AG09309 (cell line): Measurements from ENCODE around the gene YBEY.

Experiments
- DNase-seq: peaks from one replicate; pipeline ENCODE4 v3.0.0-alpha.2; 2010; ENCODE audit warnings: low read depth
- H3K4me3 ChIP-seq: 2 replicates; pipeline ENCODE4 v1.5.1; 2011; ENCODE audit warnings: mild to moderate bottlenecking, low read depth, low read length, moderate library complexity; ENCODE audit not compliant: control insufficient read depth
- TF ChIP-seq, protein P1 (sequence below): IDR thresholded peaks from 2 replicates; pipeline ENCODE4 v1.5.1; 2011; ENCODE audit warnings: mild to moderate bottlenecking, low read depth, low read length, inconsistent platforms; ENCODE audit not compliant: insufficient read depth, control insufficient read depth; ENCODE audit errors: missing control alignments

YBEY gene

DNA sequence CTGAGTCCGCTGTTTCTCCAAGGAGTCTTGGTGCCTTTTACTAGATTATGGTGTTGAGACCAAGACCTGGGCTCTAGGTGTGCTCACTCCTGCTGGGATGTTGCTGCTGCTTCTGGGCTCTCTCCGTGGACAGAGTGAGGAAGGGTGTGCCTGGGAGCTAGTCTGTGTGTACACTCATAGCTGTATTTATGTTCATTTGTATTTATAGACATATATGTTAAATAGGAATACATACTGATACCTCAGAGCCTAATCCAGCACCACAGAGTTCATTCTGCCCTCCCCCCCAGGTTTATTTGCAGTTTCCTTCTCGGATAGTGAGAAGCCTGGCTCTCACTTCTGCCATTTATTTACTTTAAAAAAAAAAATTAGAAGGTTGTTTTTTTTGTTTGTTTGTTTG lies 50.5 kb downstream of the YBEY start:
- TF ChIP-seq, protein P1, sequence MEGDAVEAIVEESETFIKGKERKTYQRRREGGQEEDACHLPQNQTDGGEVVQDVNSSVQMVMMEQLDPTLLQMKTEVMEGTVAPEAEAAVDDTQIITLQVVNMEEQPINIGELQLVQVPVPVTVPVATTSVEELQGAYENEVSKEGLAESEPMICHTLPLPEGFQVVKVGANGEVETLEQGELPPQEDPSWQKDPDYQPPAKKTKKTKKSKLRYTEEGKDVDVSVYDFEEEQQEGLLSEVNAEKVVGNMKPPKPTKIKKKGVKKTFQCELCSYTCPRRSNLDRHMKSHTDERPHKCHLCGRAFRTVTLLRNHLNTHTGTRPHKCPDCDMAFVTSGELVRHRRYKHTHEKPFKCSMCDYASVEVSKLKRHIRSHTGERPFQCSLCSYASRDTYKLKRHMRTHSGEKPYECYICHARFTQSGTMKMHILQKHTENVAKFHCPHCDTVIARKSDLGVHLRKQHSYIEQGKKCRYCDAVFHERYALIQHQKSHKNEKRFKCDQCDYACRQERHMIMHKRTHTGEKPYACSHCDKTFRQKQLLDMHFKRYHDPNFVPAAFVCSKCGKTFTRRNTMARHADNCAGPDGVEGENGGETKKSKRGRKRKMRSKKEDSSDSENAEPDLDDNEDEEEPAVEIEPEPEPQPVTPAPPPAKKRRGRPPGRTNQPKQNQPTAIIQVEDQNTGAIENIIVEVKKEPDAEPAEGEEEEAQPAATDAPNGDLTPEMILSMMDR, result no peak

DNA sequence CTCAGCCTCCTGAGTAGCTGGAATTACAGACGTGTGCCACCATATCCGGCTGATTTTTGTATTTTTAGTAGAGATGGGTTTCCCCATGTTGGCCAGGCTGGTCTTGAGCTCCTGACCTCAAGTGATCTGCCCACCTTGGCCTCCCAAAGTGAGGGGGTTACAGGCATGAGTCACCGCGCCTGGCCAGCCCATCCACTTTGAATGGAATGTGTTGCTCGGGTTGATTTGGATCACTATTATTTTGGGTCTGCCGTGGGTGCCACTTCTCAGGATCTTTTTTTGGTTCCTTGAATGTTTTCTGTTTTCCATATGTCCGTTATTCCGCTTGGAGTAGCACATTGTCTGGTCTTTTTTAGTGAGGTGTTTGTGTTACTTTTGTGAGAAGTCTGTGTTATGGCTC lies 54.9 kb downstream of the YBEY start:
- no peak for DNase-seq
- H3K4me3 ChIP-seq, result no peak overlapping the region

More for the DNA sequence above, 50.5 kb downstream of the YBEY start:
- H3K4me3 ChIP-seq, result no peak overlapping the region
- no peak for DNase-seq

DNA sequence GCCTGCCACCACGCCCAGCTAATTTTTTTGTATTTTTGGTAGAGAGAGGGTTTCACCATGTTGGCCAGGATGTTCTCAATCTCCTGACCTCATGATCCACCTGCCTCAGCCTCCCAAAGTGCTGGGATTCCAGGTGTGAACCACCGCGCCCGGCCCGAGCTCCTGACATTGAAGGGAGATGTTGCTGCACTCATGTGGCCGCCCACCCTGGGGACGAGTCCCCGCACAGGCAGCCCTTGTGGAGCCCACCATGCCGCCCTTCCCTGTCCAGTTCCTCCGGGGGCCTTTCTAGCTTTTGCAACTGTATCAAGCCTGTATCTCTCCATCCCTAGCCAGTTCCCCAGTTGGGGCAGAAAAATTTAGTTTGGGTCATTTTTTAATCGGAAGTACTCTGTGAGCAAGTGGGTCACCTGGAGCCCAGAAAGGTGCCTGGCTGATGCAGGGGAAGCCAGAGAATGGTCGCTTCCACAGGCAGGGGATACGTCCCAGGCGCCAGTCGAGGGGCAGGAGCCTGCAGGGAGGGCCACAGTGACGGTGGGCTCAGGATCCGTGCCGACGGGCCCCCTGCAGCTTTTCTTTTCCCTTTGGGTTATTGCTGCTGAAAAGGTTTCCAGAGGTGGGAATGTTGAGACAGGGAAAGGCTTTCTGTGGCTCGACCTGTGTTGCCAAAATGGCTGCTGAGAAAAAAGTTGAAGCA lies 58.2 kb downstream of the YBEY start:
- no peak for DNase-seq
- TF ChIP-seq, protein P1, result no peak
- no peak overlapping the region for H3K4me3 ChIP-seq

More for the DNA sequence above, 54.9 kb downstream of the YBEY start:
- TF ChIP-seq, protein P1, result no peak

DNA sequence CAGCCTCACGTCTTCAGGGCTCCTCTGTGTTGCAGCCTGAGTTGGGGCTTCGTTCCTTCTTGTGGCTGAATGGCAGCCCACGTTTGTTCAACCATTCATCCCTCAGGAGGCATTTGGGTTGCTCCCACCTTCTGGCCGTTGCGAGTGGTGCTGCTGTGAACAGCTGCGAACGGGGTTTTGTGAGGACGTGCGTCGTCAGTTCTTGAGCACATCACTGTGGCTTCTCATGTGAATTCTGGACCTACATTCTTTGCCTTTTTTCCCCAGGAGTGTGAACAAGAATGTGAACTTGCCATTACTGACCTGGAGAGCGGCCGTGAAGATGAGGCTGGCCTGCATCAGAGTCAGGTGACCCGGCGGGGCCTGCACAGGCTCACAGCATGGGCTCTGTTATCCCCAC lies 59.7 kb downstream of the YBEY start:
- TF ChIP-seq, protein P1, result no peak
- no peak for DNase-seq

DNA sequence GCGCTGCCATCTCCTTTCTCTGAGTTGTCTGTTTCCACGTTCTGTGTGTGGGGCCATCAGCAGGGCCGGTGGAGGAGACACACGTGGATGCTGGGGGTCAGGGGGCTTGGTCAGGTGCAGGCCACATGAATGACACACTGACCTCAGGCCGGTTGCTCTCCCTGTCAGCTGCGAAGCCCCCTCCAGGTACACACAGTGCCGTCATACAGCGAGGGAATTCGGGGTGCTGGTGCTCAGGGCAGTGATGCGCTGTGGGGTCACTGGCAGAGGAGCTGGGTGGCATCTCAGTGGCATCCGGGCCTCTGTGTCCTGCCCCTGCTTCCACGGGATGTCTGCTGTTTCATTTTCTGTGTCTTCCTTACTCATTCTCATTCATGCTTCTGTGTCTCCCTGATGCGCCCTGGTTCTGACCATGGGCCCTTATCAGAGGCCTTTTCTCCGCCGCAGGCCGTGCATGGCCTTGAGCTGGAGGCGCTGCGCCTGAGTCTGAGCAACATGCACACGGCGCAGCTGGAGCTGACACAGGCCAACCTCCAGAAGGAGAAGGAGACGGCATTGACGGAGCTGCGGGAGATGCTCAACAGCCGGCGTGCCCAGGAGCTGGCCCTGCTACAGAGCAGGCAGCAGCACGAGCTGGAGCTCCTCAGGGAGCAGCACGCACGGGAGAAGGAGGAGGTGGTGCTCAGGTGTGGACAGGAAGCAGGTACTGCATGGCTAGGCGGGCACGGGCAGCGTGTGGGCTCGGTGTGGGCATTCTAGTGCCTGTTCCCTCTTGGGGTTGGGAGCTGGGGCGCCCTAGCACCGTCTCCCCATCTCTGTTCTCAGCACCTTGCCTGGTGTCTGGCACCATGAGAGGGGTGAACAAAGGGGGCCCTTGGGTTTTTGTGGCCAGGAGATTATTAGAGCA lies 60.4 kb downstream of the YBEY start:
- no peak overlapping the region for H3K4me3 ChIP-seq
- no peak for DNase-seq
- TF ChIP-seq, protein P1, result no peak

More for the DNA sequence above, 59.7 kb downstream of the YBEY start:
- no peak overlapping the region for H3K4me3 ChIP-seq

DNA sequence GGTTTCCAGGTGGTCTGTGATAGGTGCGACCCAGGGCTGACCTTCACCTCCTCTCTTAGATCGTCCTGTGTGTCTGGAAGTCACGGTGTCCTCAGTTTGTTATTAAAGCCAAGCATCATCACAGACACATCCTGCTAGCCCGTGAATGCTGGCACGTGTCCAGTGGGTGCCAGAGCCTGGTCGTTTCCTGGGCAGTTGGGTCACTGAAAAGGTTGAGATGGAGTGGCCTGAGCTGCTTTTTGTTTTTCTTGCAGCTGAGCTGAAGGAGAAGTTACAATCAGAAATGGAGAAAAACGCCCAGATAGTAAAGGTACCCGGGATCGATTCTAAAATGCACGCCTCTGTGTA lies 61.0 kb downstream of the YBEY start:
- H3K4me3 ChIP-seq, result no peak overlapping the region
- no peak for DNase-seq
- TF ChIP-seq, protein P1, result no peak
